IPS-11a (cell line): Measurements from ENCODE around the gene KRT38.
"Not testable (repeated sequence)": the region's sequence is repeated elsewhere in the genome, so short reads cannot be mapped to it uniquely, and the experiment has no call there.

Source experiments
- H3K4me3 ChIP-seq: one replicate; pipeline ENCODE4 v1.5.1; 2013; ENCODE audit warnings: low read depth, low read length, control low read depth

Gene KRT38

DNA sequence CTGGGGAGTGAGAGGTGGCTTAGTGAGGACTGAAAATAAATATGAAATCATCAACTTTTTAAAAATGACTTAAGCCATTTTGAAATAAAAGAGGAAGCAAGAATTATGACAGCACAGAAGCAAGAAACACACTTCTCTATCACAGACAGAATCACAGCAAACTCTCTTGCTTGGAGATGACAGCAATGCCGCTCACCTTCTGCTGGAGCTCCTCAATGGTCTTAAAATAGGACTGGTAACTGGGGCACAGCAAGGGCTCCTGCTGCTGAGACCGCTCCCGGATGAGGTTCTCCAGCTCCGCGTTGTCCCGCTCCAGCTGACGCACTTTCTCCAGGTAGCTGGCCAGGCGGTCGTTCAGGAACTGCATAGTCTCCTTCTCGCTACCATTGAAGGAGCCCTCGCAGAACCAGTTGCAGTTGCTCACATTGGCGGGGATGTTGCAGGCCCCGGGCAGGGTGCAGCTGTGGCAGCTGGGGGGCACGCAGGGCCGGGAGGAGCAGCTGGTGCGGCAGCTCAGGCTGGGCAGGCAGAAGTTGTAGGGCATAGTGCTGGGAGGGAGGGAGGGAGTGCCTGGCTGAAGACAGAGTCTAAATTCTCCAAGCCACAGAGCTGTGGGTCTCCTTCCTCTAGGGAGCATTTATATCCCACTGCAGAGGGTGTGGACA lies 43.7 kb downstream of the KRT38 start, which contains the start of gene KRT31:
KRT31 (minus strand) TSS at position 613 of the 665 bp plus-strand sequence; CDS start at position 544, 69 bp downstream.
- no peak within 1 kb of the TSS for H3K4me3 ChIP-seq

DNA sequence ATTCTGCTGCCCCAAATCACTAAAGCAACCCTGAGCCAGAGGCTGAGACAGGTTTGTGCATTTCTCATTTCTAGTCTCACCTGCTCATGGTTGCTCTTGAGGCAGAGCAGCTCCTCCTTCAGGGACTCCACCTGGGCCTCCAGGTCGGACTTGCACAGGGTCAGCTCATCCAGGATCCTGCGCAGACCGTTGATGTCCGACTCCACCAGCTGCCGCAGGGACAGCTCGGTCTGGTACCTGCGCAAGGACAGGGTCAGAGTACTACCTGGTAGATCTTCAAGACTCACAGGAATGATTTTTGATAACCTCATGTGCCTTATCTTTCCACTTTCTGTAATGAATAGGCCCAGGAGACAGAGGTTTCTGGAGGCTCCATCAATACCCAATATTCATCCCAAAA lies 44.4 kb downstream of the KRT38 start:
- no peak overlapping the region for H3K4me3 ChIP-seq

DNA sequence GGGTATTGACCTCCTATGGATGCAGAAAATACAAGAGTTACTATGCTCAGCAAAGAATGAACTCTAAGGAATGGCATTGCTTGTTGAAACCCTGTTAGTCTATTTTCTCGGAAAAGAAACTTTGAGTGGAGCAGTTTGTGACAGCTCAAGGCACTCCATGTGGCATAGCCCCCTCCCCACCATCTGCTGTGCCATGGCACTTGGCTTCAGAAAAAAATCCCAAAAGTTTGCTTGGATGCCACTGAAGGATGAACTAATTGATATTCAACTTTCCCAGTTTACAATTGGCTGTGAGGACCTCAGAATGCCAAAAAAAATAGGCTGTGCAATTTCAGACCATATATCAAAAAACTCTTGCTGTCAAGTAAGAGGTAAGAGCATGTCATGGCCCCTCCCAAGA lies 45.2 kb downstream of the KRT38 start:
- no peak overlapping the region for H3K4me3 ChIP-seq

DNA sequence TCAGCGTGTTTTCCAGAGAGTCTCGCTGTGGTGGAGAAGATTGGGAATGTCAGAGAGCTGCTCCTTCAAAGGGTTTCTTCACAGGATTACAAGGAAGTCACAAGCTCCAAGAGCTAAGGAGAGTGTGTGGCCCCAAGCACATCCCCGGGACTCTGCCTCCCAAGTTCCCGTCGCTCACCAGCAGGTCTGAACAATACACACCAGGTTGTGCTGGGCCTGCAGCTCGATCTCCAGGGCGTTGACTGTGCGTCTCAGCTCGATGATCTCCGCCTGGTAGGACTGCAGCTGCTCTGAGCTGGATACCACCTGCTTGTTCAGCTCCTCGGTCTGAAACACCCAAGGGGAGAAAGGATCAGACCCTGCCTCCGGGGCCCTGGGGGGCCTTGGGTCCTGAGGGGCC lies 45.7 kb downstream of the KRT38 start:
- H3K4me3 ChIP-seq, result not testable (repeated sequence)

DNA sequence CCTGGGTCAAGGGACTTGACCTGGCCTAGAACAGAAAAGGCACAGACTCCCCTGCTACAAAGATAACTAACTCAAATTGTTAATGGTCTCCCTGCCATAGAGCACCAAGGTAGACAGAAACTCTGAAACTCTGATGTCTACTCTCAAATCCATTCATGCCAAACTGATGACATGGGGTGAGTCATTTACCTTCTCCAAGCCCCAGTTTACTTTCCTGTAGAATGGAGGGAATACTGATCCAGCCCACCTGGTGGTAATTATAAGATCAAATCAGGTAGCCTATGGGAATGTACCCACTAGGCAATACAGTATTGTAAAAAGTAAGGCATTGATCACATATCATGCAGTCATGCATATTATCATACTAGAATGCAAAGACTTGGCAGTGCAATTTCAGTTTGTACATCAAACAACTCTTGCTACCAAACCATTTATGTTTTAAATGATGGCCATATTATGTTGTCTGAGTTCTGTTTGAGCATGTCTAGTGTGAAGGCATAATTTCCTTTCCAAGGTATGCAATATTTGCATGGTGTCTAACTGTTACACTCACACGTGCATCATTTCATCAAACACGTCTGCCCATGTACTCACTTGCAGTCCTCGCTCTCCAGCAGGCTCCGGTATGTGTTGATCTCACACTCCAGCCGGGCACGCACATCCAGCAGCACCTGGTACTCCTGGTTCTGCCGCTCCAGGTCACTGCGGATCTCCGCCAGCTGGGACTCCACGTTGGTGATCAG lies 46.4 kb downstream of the KRT38 start:
- H3K4me3 ChIP-seq, result no peak overlapping the region

DNA sequence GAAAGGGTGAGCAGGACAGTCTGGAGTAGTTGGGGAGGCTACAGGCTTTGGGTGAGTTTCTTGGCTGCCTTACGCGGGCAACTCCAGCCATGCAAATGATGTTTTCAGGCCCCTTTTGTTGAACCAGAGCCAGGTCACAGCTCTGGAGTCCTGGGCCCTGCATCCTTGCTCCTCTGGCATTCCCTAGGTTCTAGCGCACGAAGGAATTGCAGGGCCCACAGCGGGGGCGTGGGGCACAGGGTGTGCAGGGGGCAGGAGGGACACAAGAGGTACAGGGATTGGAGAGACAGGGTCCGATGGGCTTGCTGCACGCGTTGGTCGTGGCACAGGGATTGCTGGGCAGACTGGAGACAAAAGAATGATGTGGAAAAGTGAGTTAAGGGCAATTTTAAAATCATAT lies 47.0 kb downstream of the KRT38 start:
- H3K4me3 ChIP-seq, result no peak overlapping the region

DNA sequence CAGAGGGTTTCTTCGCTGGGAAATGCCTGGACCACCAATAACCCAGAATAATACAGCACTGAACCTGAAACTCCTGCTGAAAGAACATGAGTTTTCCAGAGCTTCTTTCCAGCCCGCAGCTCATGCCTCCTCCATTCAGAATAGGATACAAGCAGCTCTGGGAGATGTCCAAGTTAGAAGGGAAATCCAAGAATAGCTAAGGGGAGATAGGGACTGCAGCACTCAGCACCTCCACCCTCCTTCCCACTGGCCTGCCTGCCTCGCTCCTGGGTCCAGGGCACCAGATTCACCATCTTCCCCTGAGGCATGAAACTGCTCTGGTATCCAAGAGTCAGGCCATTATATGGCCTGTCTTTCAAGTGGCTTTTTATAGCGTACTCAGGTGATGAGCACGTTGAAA lies 47.5 kb downstream of the KRT38 start:
- no peak overlapping the region for H3K4me3 ChIP-seq

DNA sequence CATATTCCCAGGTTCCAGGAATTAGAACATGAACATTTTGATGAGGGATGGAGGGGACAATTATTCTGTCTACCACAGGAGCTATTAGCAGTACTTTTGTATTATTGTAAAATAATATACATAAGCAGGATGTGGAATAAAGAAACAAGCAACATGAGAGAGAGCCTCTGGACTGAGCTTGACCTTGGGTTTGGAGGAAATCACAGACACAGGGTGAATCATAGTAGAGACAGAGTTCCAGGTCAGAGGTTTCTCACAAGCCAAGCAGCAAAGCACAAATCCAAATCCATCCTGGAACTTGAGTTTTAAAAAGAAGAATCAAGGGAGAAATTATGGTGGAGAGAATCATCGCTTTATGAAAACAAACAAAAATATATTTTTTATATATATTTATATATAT lies 48.5 kb downstream of the KRT38 start:
- no peak overlapping the region for H3K4me3 ChIP-seq

DNA sequence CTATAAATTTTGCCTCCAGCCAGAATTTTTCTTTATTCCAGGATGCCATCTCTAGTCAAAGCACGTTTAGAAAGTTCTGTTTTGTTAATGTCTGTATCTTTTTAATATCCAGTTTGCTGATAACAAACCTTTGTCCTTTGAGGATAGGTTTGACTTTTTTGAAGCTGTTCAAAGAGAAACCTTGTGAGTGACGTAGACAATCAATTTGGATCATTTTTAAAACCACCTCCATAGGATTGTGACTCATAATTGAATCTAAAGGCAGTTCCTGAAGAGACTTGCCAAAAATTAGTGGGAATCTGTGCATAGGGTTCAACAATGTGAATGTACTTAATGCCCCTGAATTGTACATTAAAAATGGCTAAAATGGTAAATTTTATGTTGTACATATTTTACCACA lies 49.2 kb downstream of the KRT38 start:
- H3K4me3 ChIP-seq, result no peak overlapping the region

DNA sequence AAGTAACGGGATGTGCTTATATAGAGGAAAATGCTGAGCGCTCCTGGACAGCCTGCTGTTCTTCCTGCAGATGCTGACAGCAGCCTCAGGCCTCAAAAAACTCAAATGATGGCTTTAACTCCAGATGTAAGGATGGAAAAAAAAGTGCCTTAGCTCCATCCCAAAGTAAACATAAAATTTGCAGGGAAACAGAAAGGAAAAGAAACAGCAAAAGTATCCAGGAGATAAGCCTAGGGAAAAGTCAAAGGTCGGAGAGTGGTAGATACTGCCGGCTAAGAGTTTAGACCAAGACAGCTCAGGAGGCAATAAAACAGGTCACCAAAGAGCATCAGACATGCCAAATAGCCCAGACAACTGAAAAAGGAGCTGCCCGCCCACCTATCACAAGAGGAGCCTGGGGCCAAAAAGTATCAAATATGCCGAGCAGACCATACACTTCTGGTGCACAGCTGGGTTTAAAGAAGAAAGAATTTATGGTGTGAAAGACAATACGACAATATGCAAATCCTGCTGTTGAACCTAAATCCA lies 50.3 kb downstream of the KRT38 start:
- no peak overlapping the region for H3K4me3 ChIP-seq

DNA sequence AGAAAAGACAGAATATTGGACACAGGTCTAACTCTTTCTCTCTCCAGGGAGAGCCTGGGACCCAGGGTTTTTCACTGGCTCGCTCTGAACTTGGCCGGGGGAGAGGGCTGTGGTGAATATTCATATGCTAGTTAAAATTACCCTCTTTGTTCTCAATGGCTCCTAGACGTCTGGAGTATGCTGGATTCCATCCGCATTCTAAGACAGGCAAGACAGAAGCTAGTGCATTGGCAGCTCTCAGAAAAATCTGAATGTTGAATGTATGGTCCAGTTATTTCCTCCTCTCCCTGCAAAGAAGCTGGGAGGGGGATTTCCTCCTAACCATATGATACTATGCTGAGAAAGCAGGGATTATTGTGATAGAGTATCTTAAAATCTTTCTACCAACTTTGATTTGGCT lies 53.1 kb downstream of the KRT38 start:
- no peak overlapping the region for H3K4me3 ChIP-seq

DNA sequence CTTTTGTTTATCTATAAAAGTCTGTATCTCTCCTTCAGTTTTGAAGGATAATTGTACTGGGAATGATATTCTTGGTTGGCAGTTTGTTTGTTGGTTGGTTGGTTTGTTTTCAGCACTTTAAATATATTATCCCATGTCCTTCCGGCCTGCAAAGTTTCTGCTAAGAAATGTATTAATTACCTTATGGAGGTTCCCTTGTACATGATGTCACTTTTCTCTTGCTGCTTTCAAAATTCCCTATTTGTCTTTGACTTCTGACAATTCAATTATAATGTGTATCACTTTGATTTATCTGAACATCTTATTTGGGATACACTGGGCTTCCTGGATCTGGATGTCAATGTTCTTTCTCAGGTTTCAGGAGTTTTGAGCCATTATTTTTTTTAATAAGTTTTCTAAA lies 54.6 kb downstream of the KRT38 start:
- H3K4me3 ChIP-seq, result no peak overlapping the region
